Thyroid gland (tissue), 4 donors: ENCODE results near the gene CDC42EP5. TPM values are rescaled to one million over a fixed set of nuclear protein-coding genes. Genes with fewer than 3 reads are reported as not detected.

Source experiments
- DNase-seq, 2 donors: peaks; one replicate each; pipeline ENCODE4 v3.0.0-alpha.2; 2019
- H3K27ac ChIP-seq, 3 donors: fragments of 200-600 bp; sonication (generic); 1 replicate in 2 of 3; 2 replicates in 1 of 3; pipeline ENCODE4 v1.5.1; 2016 to 2019; ENCODE audit warnings: mild to moderate bottlenecking in 1 of 3, moderate library complexity in 1 of 3
- H3K27me3 ChIP-seq: fragments of 200-600 bp; sonication (generic); one replicate; pipeline ENCODE4 v1.5.1; 2019
- H3K36me3 ChIP-seq, 2 donors: fragments of 200-600 bp; sonication (generic); one replicate each; pipeline ENCODE4 v1.5.1; 2016 to 2019
- H3K4me1 ChIP-seq, 2 donors: fragments of 200-600 bp; sonication (generic); one replicate each; pipeline ENCODE4 v1.5.1; 2017 to 2019
- H3K4me3 ChIP-seq, 3 donors: fragments of 200-600 bp; sonication (generic); replicated peaks in 1 of 3; 1 replicate in 2 of 3; 2 replicates in 1 of 3; pipeline ENCODE4 v1.5.1; 2016; ENCODE audit warnings: mild to moderate bottlenecking in 1 of 3
- H3K9me3 ChIP-seq: fragments of 200-600 bp; sonication (generic); one replicate; pipeline ENCODE4 v1.5.1; 2017
- CTCF ChIP-seq, 6 experiments: fragments of 200-600 bp in 3 of 6; fragments of 450-650 bp in 3 of 6; sonication (generic) in 3 of 6; IDR thresholded peaks; one replicate each; pipeline ENCODE4 v1.5.1; 2016 to 2019; ENCODE audit warnings: antibody characterized with exemption in 6 of 6, mild to moderate bottlenecking in 2 of 6, inconsistent platforms in 1 of 6, moderate library complexity in 1 of 6
- POLR2A ChIP-seq, 2 donors: fragments of 450-650 bp; IDR thresholded peaks; one replicate each; pipeline ENCODE4 v1.6.1; 2017; ENCODE audit warnings: antibody characterized with exemption in 2 of 2, mild to moderate bottlenecking in 2 of 2, moderate library complexity in 1 of 2
- WGBS, 2 donors: methylation state at CpG; one replicate each; pipeline ENCODE4 v1.1.5; 2017; 5-methylcytosine and 5-hydroxymethylcytosine counted together
- intact Hi-C: fragments of 100-400 bp; cut with DNase I; formaldehyde crosslinking; loops from one replicate; pipeline ENCODE4 v1.15.1; 2023
- total RNA-seq, 4 donors: library from RNA; depleted of rRNA; stranded (reverse); fragments of >200 nt; gene quantifications; one replicate each; pipeline ENCODE4 v1.2.3, GENCODE V29; 2016

Gene CDC42EP5
- total RNA-seq, 4 donors from 2014 or later, result 1.8 to 18.7 (median 12.1) TPM

GRCh38 chr19:54418930-54419800 is 53.9 kb downstream of the CDC42EP5 start:
- Histone ChIP-seq H3K27ac (no peak overlapping the region), H3K4me3 (no peak overlapping the region), H3K9me3 (no peaks in the 10 kb centered on the region), H3K27me3 (peaks cover 12% of the 10 kb centered on the region), H3K4me1 (peaks cover 0 to 7% of the 10 kb centered on the region in 2 donors), H3K36me3 (no peaks in the 10 kb centered on the region)
- intact Hi-C loops, result no loop called here
- DNase-seq, result no peak
- no peak for TF ChIP-seq CTCF (IDR thresholded peaks at IDR 0.05)
- TF ChIP-seq POLR2A (IDR thresholded peaks at IDR 0.05), result no peak
- 90 to 93% methylated on average over 21 of the region's 26 CpGs for WGBS, 2 donors

GRCh38 chr19:54418030-54418929 is 54.8 kb downstream of the CDC42EP5 start:
- no peak for DNase-seq
- no peak for TF ChIP-seq CTCF (IDR thresholded peaks at IDR 0.05)
- TF ChIP-seq POLR2A (IDR thresholded peaks at IDR 0.05), result no peak
- H3K27me3 ChIP-seq, result peaks cover 12% of the 10 kb centered on the region
- H3K36me3 ChIP-seq, result no peaks in the 10 kb centered on the region
- WGBS, 2 donors, result 23% methylated on average over 23 to 25 of the region's 25 CpGs
- peaks cover 0 to 7% of the 10 kb centered on the region in 2 donors for H3K4me1 ChIP-seq
- no peaks in the 10 kb centered on the region for H3K9me3 ChIP-seq
- H3K27ac ChIP-seq, result no peak overlapping the region
- H3K4me3 ChIP-seq, result no peak overlapping the region
- intact Hi-C loops, result no loop called here

GRCh38 chr19:54416695-54417491 is 56.2 kb downstream of the CDC42EP5 start:
- Histone ChIP-seq H3K27ac (no peak overlapping the region), H3K4me1 (peaks cover 0 to 7% of the 10 kb centered on the region in 2 donors), H3K36me3 (no peaks in the 10 kb centered on the region), H3K9me3 (no peaks in the 10 kb centered on the region), H3K4me3 (no peak overlapping the region), H3K27me3 (peaks cover 12% of the 10 kb centered on the region)
- 45 to 63% methylated on average over 13 to 29 of the region's 44 CpGs for WGBS, 2 donors
- no peak for TF ChIP-seq POLR2A (IDR thresholded peaks at IDR 0.05)
- TF ChIP-seq CTCF (IDR thresholded peaks at IDR 0.05), result no peak
- intact Hi-C loops, result no loop called here
- DNase-seq, result no peak

GRCh38 chr19:54415901-54416673 is 57.0 kb downstream of the CDC42EP5 start:
- H3K36me3 ChIP-seq, result no peaks in the 10 kb centered on the region
- H3K4me1 ChIP-seq, result peaks cover 0 to 7% of the 10 kb centered on the region in 2 donors
- H3K27me3 ChIP-seq, result peaks cover 12% of the 10 kb centered on the region
- H3K9me3 ChIP-seq, result no peaks in the 10 kb centered on the region
- intact Hi-C loops, result no loop called here
- H3K4me3 ChIP-seq, result no peak overlapping the region
- no peak for DNase-seq
- no peak overlapping the region for H3K27ac ChIP-seq
- TF ChIP-seq POLR2A (IDR thresholded peaks at IDR 0.05) (no peak), CTCF (IDR thresholded peaks at IDR 0.05) (no peak)
- WGBS, 2 donors, result 3 to 4% methylated on average over 23 to 25 of the region's 28 CpGs
